ENCODE results near the gene USP2.

The USP2 gene

GRCh38 chr11:119345685-119346084 lies 35.8 kb downstream of the USP2 start:
- H3K4me3 ChIP-seq (ENCODE audit: low read depth, low read length): no peak overlapping the region

DNA sequence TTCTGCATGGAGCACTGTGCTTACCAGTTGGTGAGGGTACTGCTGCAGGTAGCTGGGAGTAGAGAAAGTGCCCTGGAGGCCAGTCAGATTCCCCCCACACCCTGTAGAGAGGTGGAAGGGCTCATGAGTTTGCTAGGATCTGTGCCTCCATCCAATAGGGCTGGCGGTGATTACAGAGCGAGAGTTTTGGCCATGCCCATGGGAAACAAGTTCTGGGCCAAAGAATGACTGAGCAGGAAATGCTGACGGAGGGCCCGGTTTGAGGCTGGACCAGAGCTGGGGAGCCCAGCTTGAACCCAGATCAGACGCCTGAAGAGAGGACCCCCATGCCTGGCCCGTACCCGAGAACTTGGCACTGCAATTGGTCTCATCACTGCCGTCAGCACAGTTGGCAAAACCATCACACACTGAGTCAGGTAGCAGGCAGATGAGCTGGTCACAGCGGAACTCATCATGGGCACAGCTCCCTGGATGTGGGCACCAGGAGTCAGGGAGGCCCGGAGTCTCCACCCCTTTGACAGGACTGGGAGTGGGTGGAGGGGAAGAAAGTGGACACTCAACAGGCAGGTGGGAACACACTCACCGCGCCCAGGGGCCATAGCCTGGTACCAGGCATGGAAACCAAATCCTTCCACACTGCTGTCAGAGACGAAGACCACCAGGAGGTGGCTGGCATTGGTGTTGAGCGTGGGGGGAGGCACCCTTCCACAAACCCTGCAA lies 37.0 kb downstream of the USP2 start:
- H3K4me3 ChIP-seq (ENCODE audit: low read depth, low read length): no peak overlapping the region

DNA sequence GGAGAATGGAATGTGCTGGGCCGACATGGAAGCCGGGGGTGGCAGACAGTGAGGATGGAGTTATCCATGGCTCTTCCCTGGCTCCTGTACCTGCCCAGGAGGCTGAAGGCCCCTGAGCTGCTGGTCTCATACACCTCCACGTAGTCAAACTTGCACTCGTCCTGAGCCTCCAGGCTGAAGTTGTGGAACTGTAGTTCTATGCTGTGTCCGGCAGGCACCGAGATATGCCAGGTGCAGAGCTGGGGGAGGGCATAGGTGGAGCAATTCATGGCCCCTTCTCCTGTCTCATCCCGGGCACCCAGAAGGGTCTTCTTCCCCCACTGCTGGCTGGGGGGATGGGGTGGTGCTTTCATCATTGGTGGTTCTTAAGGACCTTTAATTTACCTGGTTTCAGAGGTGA lies 37.8 kb downstream of the USP2 start:
- H3K4me3 ChIP-seq (ENCODE audit: low read depth, low read length): no peak overlapping the region

DNA sequence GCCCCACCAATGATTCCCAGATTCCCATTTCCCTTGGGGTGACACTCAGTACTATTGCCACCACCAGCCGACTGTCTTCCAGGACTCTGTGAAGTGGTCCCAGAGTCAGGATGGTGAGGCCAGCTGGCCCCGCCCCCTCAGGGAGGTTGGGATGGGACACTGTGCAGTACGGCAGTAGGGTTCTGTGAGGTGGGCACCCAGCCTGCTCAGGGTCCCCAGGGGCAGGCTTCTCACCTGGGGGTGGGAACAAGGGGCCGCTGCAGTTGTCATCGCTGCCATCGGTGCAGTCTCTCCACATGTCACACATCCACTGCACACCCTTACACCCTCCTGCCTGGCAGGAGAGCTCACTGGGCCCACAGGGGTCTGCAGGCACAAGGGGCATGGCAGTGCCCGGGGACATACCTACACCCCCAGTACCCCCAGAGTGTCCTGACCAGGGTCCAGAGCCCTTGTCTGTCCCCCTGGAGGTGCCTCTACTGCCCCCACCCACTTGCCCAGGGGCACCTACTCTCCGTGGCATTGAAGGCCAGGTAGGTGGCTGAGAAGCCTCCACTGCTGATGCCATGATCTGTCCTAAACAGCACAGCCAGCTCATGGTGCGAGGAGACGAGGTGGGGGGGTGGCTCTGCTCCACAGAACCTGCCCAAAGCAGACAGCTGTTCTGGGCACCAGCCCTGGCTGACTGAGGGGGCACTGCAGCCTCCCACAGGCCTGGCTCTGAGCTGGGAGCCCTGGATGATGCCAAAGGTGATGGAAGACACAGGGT lies 38.9 kb downstream of the USP2 start:
- H3K4me3 ChIP-seq (ENCODE audit: low read depth, low read length): no peak overlapping the region

DNA sequence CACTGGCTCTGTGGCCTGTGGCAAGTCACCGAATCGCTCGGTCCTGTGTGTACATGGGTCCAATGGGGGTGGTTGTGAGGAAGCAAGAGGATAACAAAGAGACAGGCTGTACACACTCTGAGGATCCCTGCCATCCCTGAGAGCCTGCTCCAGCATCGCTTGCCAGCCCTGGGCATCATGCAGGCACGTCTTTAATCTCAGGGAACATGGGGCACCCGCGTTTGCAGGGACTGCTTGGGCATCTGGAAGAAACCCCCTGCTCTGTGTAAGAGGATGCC lies 39.5 kb downstream of the USP2 start:
- H3K4me3 ChIP-seq (ENCODE audit: low read depth, low read length): no peak overlapping the region

- no peak overlapping the region for H3K4me3 ChIP-seq (ENCODE audit: low read depth, low read length)
These were observed 40.1 kb downstream of the USP2 start for GRCh38 chr11:119341222-119342022.

GRCh38 chr11:119340335-119341221 lies 40.9 kb downstream of the USP2 start, which contains the start of gene C1QTNF5:
Gene C1QTNF5 (minus strand): TSS chr11:119340883. CDS start chr11:119340397, 486 bp downstream.
- peak within 1 kb of the TSS; percentile 33 for H3K4me3 ChIP-seq (ENCODE audit: low read depth, low read length)

GRCh38 chr11:119339589-119340334 lies 41.7 kb downstream of the USP2 start:
- peak overlapping the region; percentile 33 for H3K4me3 ChIP-seq (ENCODE audit: low read depth, low read length)

- H3K4me3 ChIP-seq (ENCODE audit: low read depth, low read length): peak overlapping the region; percentile 33
These were observed 42.4 kb downstream of the USP2 start for GRCh38 chr11:119338965-119339588.

DNA sequence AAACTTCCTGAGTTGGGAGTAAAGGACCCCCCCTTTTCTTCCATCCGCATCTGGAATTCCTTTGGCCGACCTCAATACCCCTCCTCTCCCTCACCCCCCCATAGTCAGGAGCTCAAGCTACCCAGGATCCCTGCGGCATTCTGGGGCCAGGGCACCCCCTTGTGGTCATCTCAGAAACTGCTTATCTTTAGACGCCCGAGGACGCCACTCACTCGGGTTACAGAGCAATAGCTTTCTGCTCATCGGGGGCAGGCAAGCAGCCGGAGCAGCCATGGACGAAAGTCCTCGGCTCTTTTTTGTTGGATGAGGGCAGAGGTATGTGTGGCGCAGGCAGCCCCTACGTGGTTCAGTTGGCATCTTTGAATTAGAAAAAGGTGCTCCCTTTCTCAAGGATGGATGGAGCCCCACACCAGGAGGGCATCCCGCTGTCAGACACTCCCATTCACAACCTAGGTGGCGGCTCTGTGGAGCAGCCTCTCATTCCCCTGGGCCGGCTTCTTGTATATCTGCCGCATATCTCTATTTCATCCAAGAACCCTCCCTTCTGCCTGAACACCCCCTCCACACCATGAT lies 43.1 kb downstream of the USP2 start:
- H3K4me3 ChIP-seq (ENCODE audit: low read depth, low read length): peak overlapping the region; percentile 4

- H3K4me3 ChIP-seq (ENCODE audit: low read depth, low read length): peak overlapping the region; percentile 4
These were observed 43.7 kb downstream of the USP2 start for GRCh38 chr11:119337581-119338317.

GRCh38 chr11:119336744-119337469 lies 44.6 kb downstream of the USP2 start:
- no peak overlapping the region for H3K4me3 ChIP-seq (ENCODE audit: low read depth, low read length)

GRCh38 chr11:119335655-119336543 lies 45.6 kb downstream of the USP2 start:
- peak overlapping the region; percentile 98 for H3K4me3 ChIP-seq (ENCODE audit: low read depth, low read length)

DNA sequence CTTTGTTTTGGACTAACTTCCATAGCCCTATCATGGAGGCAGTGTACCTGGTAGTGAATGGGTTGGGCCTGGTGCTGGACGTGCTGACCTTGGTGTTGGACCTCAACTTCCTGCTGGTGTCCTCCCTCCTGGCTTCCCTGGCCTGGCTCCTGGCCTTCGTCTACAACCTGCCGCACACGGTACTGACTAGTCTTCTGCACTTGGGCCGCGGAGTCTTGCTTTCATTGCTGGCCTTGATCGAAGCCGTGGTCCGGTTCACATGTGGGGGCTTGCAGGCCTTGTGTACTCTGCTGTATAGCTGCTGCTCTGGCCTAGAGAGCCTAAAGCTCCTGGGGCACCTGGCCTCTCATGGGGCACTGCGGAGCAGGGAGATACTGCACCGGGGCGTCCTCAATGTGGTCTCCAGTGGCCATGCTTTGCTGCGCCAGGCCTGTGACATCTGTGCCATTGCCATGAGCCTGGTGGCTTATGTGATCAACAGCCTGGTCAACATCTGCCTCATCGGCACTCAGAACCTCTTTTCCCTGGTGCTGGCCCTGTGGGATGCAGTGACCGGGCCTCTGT lies 46.3 kb downstream of the USP2 start:
- H3K4me3 ChIP-seq (ENCODE audit: low read depth, low read length): peak overlapping the region; percentile 98

DNA sequence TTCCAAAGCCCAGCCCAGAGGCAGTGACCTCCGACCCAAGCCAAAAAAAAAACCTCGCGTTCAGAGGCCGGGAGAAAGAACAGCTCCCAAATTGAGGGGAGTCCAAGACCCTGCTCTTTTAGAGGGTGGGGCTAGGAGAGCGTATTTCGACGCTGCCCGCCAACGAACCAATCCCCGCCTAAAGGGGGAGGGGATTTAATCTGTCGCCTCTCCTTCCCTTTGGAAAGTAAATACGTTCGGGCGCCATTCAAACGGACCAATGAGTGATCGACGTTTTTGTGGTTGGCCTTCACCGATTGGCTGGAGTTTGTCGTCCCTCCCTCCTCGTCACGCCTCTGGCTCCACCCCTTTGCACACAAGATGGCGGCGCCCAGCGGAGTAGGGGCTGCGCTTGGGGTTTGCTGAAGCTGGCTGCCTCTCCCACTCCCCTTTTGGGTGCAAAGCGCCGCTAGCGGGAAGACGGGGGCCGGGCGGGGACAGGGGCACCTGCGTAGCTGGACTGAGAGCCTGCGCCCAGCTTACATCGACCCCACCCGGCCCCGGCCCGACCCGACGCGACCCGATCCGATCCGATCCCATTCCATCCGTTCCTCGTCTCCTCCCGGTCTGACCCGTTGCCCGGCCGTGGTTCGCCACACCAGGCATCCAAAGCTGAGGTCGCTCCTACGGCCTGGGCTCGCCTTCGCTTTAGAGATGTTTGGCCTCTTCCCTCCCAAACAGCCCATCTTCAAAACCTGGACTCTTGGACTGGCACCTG lies 47.1 kb downstream of the USP2 start, which contains the start of gene RNF26:
TSS of gene RNF26 (plus strand) at position 354 of the 757 bp plus-strand sequence. CDS start 596 bp downstream, outside the sequence.
- H3K4me3 ChIP-seq (ENCODE audit: low read depth, low read length): peak within 1 kb of the TSS; percentile 98
